ENCODE data around the gene RBPJL. TPM values are rescaled to one million over a fixed set of nuclear protein-coding genes. Genes with fewer than 3 reads are reported as not detected.
A peak's percentile ranks its signal among the peaks of the same experiment; 100 is the strongest.

RBPJL gene
- total and polyA plus RNA-seq, 2 of the 13 experiments (the other 11 are each of a cell fraction or from before 2014, with no cell fraction given): not detected

- 0 out of 2 replicates have a peak, but pooled peaks have one; percentile 46 for TF ChIP-seq CSRNP1 (CRISPR knock-in tag; IDR thresholded peaks at IDR 0.05)
- 0 out of 2 replicates have a peak, but pooled peaks have one; percentile 18 for TF ChIP-seq HOXA3 (CRISPR knock-in tag; IDR thresholded peaks at IDR 0.05)
- no peak for TF ChIP-seq JUN (CRISPR knock-in tag; IDR thresholded peaks at IDR 0.05)
- TF ChIP-seq SRSF1 (optimal IDR thresholded peaks at IDR 0.05; ENCODE audit: low read depth, low read length): peak; percentile 14
- 0 out of 2 replicates have a peak, but pooled peaks have one; percentile 17 for TF ChIP-seq ARID5B (CRISPR knock-in tag; IDR thresholded peaks at IDR 0.05)
- no peak for TF ChIP-seq PAX8 (CRISPR knock-in tag; IDR thresholded peaks at IDR 0.05; ENCODE audit: borderline replicate concordance)
- TF ChIP-seq TOPORS (CRISPR knock-in tag; IDR thresholded peaks at IDR 0.05): peak; percentile 49; the same call in 1 of the 2 replicates
- peak; percentile 66; the same call in 1 of the 2 replicates for TF ChIP-seq CENPT (CRISPR knock-in tag; IDR thresholded peaks at IDR 0.05; ENCODE audit: low read depth)
- TF ChIP-seq BHLHE40 (IDR thresholded peaks at IDR 0.05; ENCODE audit: low read length): no peak
- TF ChIP-seq NR0B2 (CRISPR knock-in tag; IDR thresholded peaks at IDR 0.05): 0 out of 2 replicates have a peak, but pooled peaks have one; percentile 9
- TF ChIP-seq DNMT1 (CRISPR knock-in tag; IDR thresholded peaks at IDR 0.05): peak; percentile 34; the same call in 1 of the 2 replicates
- TF ChIP-seq IKZF5 (CRISPR knock-in tag; IDR thresholded peaks at IDR 0.05): 0 out of 2 replicates have a peak, but pooled peaks have one; percentile 30
- TF ChIP-seq ZFX (CRISPR knock-in tag; IDR thresholded peaks at IDR 0.05; ENCODE audit: low read depth): peak; percentile 36; the same call in 1 of the 2 replicates
- TF ChIP-seq SRSF9 (IDR thresholded peaks at IDR 0.05; ENCODE audit: borderline replicate concordance, insufficient read depth, low read depth, low read length, poor library complexity, severe bottlenecking): no peak
- TF ChIP-seq ZSCAN21 (CRISPR knock-in tag; IDR thresholded peaks at IDR 0.05; ENCODE audit: borderline replicate concordance): no peak
- TF ChIP-seq ZFP91 (CRISPR knock-in tag; IDR thresholded peaks at IDR 0.05; ENCODE audit: borderline replicate concordance): peak; percentile 53
- no peak for TF ChIP-seq NR2F2 (IDR thresholded peaks at IDR 0.05; ENCODE audit: borderline replicate concordance, low read depth)
These were observed 5.1 kb downstream of the RBPJL start (continued) for GRCh38 chr20:45311589-45312211.

All from HepG2 (cell line).